HG02610 (cell line): ENCODE measurements around the gene BAZ2B.
A peak's percentile ranks its signal among the peaks of the same experiment; 100 is the strongest.
"Not testable (repeated sequence)": the region's sequence is repeated elsewhere in the genome, so short reads cannot be mapped to it uniquely, and the experiment has no call there.

Source experiments
- ATAC-seq: cut with Tn5 transposase; IDR thresholded peaks from one replicate; pipeline ENCODE4 v1.9.1; 2021; ENCODE audit warnings: mild to moderate bottlenecking, moderate library complexity; ENCODE audit not compliant: unreplicated experiment

Gene BAZ2B

GRCh38 chr2:159538801-159539200 lies 77.5 kb downstream of the BAZ2B start:
- ATAC-seq, result no peak

- ATAC-seq, result not testable (repeated sequence)
Measured at GRCh38 chr2:159535261-159535660, 81.1 kb downstream of the BAZ2B start.

GRCh38 chr2:159531475-159531874 lies 84.9 kb downstream of the BAZ2B start:
- ATAC-seq, result no peak

GRCh38 chr2:159526433-159526832 lies 89.9 kb downstream of the BAZ2B start:
- ATAC-seq, result no peak

- no peak for ATAC-seq
Measured at GRCh38 chr2:159525012-159525411, 91.3 kb downstream of the BAZ2B start.

GRCh38 chr2:159521272-159521671 lies 95.1 kb downstream of the BAZ2B start:
- ATAC-seq, result no peak

- ATAC-seq, result no peak
Measured at GRCh38 chr2:159518321-159519005, 97.9 kb downstream of the BAZ2B start.

- peak; percentile 92 for ATAC-seq
Measured at GRCh38 chr2:159516241-159516758, 100.0 kb downstream of the BAZ2B start.

GRCh38 chr2:159515441-159515840 lies 100.9 kb downstream of the BAZ2B start:
- ATAC-seq, result no peak

- no peak for ATAC-seq
Measured at GRCh38 chr2:159513745-159514144, 102.6 kb downstream of the BAZ2B start.

GRCh38 chr2:159508140-159508539 lies 108.2 kb downstream of the BAZ2B start:
- ATAC-seq, result no peak

- no peak for ATAC-seq
Measured at GRCh38 chr2:159506764-159507440, 109.4 kb downstream of the BAZ2B start.

- ATAC-seq, result no peak
Measured at GRCh38 chr2:159506202-159506601, 110.1 kb downstream of the BAZ2B start.

- no peak for ATAC-seq
Measured at GRCh38 chr2:159505196-159505595, 111.2 kb downstream of the BAZ2B start.

- no peak for ATAC-seq
Measured at GRCh38 chr2:159501743-159502142, 114.6 kb downstream of the BAZ2B start.

- ATAC-seq, result peak; percentile 20
Measured at GRCh38 chr2:159497847-159498246, 118.5 kb downstream of the BAZ2B start.

- peak; percentile 65 for ATAC-seq
Measured at GRCh38 chr2:159497256-159497655, 119.1 kb downstream of the BAZ2B start.

GRCh38 chr2:159489476-159489875 lies 126.9 kb downstream of the BAZ2B start:
- ATAC-seq, result no peak

- no peak for ATAC-seq
Measured at GRCh38 chr2:159484532-159484931, 131.8 kb downstream of the BAZ2B start.

GRCh38 chr2:159476329-159476728 lies 140.0 kb downstream of the BAZ2B start:
- no peak for ATAC-seq

- ATAC-seq, result no peak
Measured at GRCh38 chr2:159475793-159476192, 140.6 kb downstream of the BAZ2B start.

GRCh38 chr2:159471340-159471739 lies 145.0 kb downstream of the BAZ2B start:
- ATAC-seq, result no peak
